GM19023 (cell line): Measurements from ENCODE around the gene FANCE.

Experiments used
- ATAC-seq: cut with Tn5 transposase; IDR thresholded peaks from one replicate; pipeline ENCODE4 v1.9.1; 2021; ENCODE audit warnings: mild to moderate bottlenecking, moderate library complexity; ENCODE audit not compliant: unreplicated experiment

FANCE gene

DNA sequence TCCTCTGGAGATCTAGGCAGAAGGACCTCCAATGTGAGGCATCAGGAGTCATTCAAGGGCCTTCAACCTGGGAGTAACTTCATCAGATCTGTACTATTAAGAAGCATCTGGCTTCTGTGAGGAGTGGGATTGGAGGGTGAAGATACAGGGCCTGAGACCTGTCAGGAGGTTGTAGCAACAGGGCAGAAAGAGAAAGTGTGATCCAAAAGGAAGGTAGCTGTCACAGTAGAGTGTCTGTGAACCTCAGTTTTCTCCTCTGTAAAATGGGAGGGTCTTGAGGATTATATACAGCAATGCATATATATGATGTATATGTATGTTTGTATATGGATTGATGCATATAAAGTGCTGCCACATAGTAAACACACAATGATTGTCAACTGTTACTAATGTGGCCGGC is 13.5 kb downstream of the FANCE start:
- ATAC-seq, result no peak

DNA sequence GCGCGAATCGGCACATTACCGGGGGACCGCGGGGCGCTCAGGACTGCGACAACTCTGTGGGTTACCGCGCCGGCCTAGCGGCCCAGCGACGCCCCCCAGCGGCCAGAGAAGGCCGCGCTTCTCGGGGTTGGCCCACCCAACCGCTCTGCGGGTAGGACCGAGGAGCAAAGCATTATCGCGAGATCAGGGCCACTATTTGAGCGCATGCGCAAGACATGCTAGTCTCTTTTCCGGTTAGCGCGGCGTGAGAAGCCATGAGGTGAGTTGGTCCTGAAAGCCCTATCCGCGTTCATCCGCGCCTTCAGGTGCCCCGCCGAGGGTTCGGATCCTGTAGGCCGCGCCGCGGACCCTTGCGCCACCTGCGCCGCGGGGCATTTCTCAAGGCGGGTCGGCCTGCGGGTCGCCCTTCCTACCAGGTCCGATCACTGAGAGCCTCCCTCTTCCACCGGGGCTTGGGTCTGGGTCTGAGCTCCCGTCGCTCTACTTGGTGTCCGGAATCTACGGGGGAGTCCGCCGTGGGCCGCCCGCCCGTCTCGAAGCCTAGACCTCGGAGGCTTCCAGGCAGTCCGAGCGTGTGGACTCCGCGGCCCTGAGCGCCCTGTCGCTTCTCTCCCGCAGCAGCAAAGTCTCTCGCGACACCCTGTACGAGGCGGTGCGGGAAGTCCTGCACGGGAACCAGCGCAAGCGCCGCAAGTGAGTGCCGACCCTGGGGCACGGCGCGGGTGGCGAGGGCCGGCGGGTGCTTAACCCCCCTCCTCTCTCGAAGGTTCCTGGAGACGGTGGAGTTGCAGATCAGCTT is 16.2 kb downstream of the FANCE start, which contains the start of gene RPL10A:
Gene RPL10A, plus strand, starts transcription at position 221 of the 799 bp plus-strand sequence. Its CDS starts 34 bp downstream, at position 255.
- ATAC-seq, result peak; percentile 76

GRCh38 chr6:35468980-35469750 is 17.0 kb downstream of the FANCE start:
- peak; percentile 9 for ATAC-seq

DNA sequence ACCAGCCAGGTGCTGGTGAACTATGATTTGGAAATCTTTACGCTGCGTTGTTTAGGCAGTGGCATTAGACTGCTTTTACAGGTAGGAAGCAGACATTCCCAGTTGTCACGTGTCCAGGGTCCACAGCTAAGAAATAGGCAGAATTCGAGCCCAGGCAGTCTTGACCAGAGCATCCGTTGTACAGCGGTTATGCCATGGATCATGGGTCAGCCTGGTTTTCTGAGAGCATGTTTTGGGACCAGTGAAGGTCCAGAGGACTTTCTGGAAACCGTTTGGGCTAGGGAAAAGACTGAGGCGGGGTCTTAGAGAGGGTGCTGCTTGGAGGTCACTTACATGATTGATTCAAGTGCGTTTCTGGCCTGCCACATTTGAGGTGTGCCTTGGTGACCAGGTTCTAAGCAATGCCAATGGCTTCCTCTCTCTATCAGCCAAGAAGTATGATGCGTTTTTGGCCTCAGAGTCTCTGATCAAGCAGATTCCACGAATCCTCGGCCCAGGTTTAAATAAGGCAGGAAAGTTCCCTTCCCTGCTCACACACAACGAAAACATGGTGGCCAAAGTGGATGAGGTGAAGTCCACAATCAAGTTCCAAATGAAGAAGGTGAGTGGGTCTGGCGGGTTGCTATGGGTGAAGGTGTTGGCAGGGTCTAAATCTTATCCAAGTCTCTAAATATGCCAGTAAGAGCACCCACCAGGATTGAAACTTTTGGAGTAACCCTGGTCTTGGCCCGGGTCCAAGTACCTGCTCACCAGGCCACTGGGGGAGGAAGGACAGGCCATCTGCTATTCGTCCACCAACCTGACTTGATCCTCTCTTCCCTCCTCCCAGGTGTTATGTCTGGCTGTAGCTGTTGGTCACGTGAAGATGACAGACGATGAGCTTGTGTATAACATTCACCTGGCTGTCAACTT is 17.9 kb downstream of the FANCE start:
- no peak for ATAC-seq

- ATAC-seq, result no peak
Observed at GRCh38 chr6:35470663-35471120, 18.6 kb downstream of the FANCE start.

DNA sequence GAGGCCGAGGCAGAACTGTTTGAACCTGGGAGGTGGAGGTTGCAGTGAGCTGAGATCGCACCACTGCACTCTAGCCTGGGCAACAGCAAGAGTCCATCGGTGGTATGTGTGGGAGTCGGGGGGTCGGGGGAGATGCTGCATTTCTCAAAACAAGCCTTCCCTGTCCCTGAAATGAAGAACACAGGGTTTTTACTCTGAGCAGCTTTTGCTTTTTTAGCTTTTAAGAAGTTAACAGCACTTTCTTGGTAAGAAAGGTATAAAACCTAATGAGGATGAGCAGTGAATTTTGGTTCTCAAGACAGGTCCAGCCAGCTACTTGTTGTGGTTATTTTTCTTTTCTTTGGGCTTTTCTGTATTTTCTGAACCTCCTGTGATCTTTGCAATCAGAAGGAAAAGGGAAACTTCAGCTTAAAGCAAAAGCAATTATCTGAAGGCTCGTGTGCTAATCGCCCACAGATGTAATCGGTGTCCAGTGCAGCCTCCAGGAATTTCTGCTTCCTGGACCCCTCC is 19.8 kb downstream of the FANCE start:
- ATAC-seq, result no peak

- no peak for ATAC-seq
Observed at GRCh38 chr6:35473075-35473849, 21.1 kb downstream of the FANCE start.

DNA sequence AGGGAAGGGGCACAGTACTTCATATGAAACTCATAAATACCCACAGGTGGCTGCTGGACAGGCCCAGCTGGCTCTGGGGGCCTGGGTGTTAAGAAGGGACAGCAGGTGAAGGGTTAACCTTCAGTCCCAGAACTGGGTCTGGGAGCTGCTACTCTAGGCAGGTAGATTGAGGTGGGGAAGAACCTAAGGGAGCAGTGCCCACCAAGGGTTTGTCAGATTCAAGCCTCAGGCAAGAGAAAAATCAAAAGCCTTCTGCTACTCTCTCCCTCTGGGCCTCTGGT is 21.7 kb downstream of the FANCE start:
- ATAC-seq, result no peak

DNA sequence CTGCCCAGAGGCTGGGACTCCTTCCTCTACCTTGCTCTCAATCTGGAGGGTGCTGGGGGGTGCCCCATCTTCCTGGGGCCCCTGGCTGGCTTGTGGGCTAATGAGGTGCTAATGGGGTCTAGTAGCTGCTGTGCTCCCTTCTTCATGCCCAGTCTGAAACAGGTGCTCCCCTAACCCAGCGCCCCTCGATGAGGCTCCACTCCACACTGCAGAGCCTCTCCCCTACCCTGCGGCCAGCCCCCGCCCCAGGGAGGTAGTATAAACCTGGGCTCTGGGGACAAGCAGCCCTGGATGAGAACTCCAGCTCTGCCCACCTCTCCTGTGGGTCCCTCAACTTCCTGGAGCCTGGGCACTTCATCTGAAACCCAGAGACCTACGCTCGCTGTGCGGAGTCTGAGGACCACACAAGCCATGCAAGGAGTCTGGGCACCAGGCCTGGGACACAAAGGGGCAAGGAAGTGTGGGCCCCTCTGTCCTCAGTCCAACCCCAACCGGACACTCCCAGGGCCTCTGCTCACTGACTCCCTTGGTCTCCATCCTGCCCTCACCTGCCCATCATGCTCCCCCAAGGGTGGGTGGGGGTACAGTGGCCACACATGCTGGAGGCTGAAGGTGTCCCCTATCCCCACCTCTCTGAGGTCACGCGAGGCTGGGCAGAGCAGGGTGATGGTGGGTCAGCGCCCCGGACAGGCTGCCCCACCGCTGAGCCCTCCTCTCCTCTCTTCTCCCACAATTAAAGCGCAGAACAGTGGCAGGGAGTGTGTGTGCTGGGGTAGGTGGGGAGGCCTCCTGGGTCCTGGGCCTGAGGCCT is 22.2 kb downstream of the FANCE start:
- ATAC-seq, result no peak

GRCh38 chr6:35474942-35475570 is 22.9 kb downstream of the FANCE start:
- no peak for ATAC-seq

- no peak for ATAC-seq
Observed at GRCh38 chr6:35475573-35475972, 23.4 kb downstream of the FANCE start.

GRCh38 chr6:35476004-35476403 is 23.9 kb downstream of the FANCE start:
- ATAC-seq, result no peak

GRCh38 chr6:35477028-35477427 is 24.9 kb downstream of the FANCE start:
- ATAC-seq, result no peak

DNA sequence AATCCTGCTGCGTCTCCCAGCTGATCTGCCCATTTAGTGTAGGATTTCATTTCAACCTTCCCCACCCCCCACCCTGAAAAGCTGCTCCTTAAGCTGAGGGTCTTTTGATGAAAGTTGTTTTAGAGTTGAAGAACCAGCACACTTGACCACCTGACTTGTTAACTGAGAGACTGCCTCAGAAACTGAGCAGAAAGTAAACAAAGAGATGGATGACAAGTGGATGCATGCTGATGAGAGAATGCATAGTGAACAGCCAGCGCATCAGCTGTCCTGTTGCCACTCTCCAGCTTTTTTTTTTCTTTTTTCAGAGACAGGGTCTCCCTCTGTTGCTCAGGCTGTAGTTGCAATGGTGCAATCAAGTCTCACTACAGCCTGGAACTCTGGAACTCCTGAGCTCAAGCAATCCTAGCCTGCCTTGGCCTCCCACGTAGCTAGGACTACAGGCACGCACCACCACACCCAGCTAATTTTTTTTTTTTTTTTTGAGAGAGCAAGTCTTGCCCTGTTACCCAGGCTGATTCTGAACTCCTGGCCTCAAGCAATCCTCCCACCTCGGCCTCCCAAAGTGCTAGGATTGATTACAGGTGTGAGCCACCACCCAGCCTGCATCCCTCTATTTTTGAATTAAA is 25.5 kb downstream of the FANCE start:
- no peak for ATAC-seq

GRCh38 chr6:35478259-35478658 is 26.1 kb downstream of the FANCE start:
- no peak for ATAC-seq

DNA sequence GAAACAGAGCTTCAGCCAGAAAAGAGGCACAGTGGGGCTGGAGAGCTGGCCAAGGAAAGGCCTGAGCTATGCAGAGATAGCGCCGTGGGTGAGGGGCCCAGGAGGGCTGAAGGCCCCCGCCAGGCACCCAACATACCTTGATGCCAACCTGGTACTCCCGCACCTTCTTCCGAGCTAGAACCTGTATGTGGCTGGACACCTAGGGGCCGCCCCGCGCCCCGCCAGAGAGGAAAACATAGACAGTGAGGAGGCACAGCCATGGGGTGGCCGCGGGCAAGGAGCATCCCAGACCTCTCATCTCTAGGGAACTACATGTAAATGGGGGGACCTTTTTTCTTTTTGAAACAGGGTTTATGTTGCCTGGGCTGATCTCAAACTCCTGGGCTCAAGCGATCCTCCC is 28.0 kb downstream of the FANCE start:
- no peak for ATAC-seq

GRCh38 chr6:35481226-35481625 is 29.1 kb downstream of the FANCE start:
- ATAC-seq, result no peak

GRCh38 chr6:35483062-35483461 is 30.9 kb downstream of the FANCE start:
- no peak for ATAC-seq
